GM12891 (cell line): Measurements from ENCODE around the gene TUBB6.

Experiments
- PAX5 ChIP-seq: IDR thresholded peaks from 2 replicates; pipeline ENCODE4 v1.6.1; 2011; ENCODE audit warnings: low read length, moderate library complexity, mild to moderate bottlenecking; ENCODE audit not compliant: insufficient read depth, severe bottlenecking
- POLR2A ChIP-seq: IDR thresholded peaks from 2 replicates; pipeline ENCODE4 v1.6.1; 2011; ENCODE audit warnings: low read depth, low read length, control low read depth
- POLR2AphosphoS5 ChIP-seq: IDR thresholded peaks from 2 replicates; pipeline ENCODE4 v1.6.1; 2011; ENCODE audit warnings: low read depth, low read length, control low read depth
- POU2F2 ChIP-seq: IDR thresholded peaks from 2 replicates; pipeline ENCODE4 v1.6.1; 2011; ENCODE audit warnings: low read depth, mild to moderate bottlenecking, control low read depth, low read length, moderate library complexity
- SPI1 ChIP-seq: IDR thresholded peaks from 2 replicates; pipeline ENCODE4 v1.6.1; 2011; ENCODE audit warnings: low read depth, low read length, control low read depth
- TAF1 ChIP-seq: IDR thresholded peaks from 2 replicates; pipeline ENCODE4 v1.6.1; 2011; ENCODE audit warnings: low read depth, low read length, control low read depth

DNA sequence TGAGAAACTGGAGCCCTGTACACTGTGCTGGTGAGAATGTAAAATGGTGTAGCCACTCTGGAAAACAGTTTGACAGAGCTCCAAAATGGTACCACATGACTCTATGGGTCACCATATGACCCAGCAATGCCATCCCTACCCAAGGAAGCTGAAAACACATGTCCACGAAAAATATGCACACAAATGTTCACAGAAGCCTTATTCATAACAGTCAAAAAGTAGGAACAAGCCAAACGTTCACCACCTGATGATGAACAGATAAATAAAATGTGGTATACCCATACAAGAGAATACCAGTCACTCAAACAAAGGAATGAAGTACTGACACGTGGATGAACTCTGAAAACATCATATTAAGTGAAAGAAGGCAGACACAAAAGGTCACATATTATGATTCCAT is 64.4 kb downstream of the TUBB6 start:
- TF ChIP-seq POLR2A (no peak), POLR2AphosphoS5 (no peak), SPI1 (no peak), PAX5 (no peak), TAF1 (no peak), POU2F2 (no peak)
